Prostate gland (tissue), 2 donors: ENCODE measurements around the gene TMEM184C. TPM values are rescaled to one million over a fixed set of nuclear protein-coding genes. Genes with fewer than 3 reads are reported as not detected.

Source experiments
- DNase-seq: peaks from one replicate; pipeline ENCODE4 v3.0.0-alpha.2; 2019; ENCODE audit warnings: low spot score
- H3K27ac ChIP-seq, 2 donors: fragments of 200-600 bp; sonication (generic); 2 replicates each; pipeline ENCODE4 v1.5.1; 2017 to 2019
- H3K27me3 ChIP-seq: fragments of 200-600 bp; sonication (generic); replicated peaks from 2 replicates; pipeline ENCODE4 v1.5.1; 2019; ENCODE audit not compliant: insufficient read depth
- H3K36me3 ChIP-seq, 2 donors: fragments of 200-600 bp; sonication (generic); 1 replicate in 1 of 2; 2 replicates in 1 of 2; pipeline versions ENCODE4 v1.5.1 to v1.8.1; 2017 to 2019
- H3K4me1 ChIP-seq: fragments of 200-600 bp; sonication (generic); replicated peaks from 2 replicates; pipeline ENCODE4 v1.5.1; 2019
- H3K4me3 ChIP-seq, 2 donors: fragments of 200-600 bp; sonication (generic); 2 replicates each; pipeline ENCODE4 v1.5.1; 2017 to 2019
- H3K9me3 ChIP-seq: fragments of 200-600 bp; sonication (generic); 2 replicates; pipeline ENCODE4 v1.5.1; 2017
- POLR2A ChIP-seq: fragments of 450-650 bp; IDR thresholded peaks from one replicate; pipeline ENCODE4 v1.6.1; 2016; ENCODE audit warnings: antibody characterized with exemption, mild to moderate bottlenecking
- POLR2AphosphoS5 ChIP-seq: sonication (generic); formaldehyde crosslinking; IDR thresholded peaks from one replicate; pipeline ENCODE4 v1.6.1; 2017; ENCODE audit warnings: antibody characterized with exemption
- WGBS: methylation state at CpG from one replicate; pipeline ENCODE4 v1.1.5; 2018; 5-methylcytosine and 5-hydroxymethylcytosine counted together
- intact Hi-C: fragments of 100-400 bp; cut with DNase I; formaldehyde crosslinking; loops from one replicate; pipeline ENCODE4 v1.14.2; 2022
- total RNA-seq, 2 donors: library from RNA; depleted of rRNA; stranded (reverse); fragments of >200 nt; gene quantifications; one replicate each; pipeline ENCODE4 v1.1.0, GENCODE V29; 2016
- TF ChIP-seq, protein P1 (sequence below), 4 experiments: fragments of 200-600 bp in 2 of 4; fragments of 450-650 bp in 2 of 4; sonication (generic) in 2 of 4; IDR thresholded peaks; 1 replicate in 3 of 4; 2 replicates in 1 of 4; pipeline ENCODE4 v1.5.1; 2016 to 2019; ENCODE audit warnings: antibody characterized with exemption in 4 of 4, mild to moderate bottlenecking in 2 of 4, moderate library complexity in 2 of 4

The TMEM184C gene
- total RNA-seq, 2 donors from 2014 or later = 34.7 to 48.0 TPM

DNA sequence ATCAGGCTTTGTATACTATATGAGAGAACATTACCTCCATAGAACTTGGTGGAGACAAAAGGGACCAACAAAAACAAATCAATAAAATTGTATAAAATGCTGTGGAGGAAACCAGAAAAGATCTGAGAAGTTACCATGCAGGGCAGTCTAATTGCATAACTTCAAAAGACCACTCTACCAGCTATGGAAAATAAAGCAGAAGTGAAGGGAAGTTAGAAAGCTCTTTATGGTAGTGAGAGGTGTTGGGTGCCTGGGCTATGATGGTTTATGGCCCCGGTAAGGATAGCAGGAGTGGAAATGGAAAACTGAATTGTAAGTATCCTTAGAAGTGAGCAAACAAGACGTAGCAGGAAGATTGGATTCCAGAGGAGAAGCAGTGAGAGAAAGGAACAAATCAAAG lies 3.1 kb downstream of the TMEM184C start:
- no peaks in the 10 kb centered on the region for H3K36me3 ChIP-seq
- H3K4me1 ChIP-seq = no peaks in the 10 kb centered on the region
- H3K27ac ChIP-seq = no peak overlapping the region
- 50% methylated on average over 2 of the region's 2 CpGs for WGBS
- TF ChIP-seq, protein P1, sequence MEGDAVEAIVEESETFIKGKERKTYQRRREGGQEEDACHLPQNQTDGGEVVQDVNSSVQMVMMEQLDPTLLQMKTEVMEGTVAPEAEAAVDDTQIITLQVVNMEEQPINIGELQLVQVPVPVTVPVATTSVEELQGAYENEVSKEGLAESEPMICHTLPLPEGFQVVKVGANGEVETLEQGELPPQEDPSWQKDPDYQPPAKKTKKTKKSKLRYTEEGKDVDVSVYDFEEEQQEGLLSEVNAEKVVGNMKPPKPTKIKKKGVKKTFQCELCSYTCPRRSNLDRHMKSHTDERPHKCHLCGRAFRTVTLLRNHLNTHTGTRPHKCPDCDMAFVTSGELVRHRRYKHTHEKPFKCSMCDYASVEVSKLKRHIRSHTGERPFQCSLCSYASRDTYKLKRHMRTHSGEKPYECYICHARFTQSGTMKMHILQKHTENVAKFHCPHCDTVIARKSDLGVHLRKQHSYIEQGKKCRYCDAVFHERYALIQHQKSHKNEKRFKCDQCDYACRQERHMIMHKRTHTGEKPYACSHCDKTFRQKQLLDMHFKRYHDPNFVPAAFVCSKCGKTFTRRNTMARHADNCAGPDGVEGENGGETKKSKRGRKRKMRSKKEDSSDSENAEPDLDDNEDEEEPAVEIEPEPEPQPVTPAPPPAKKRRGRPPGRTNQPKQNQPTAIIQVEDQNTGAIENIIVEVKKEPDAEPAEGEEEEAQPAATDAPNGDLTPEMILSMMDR (IDR thresholded peaks at IDR 0.05) = no peak
- no peak for TF ChIP-seq POLR2AphosphoS5
- TF ChIP-seq POLR2A = no peak
- DNase-seq = no peak
- no peak overlapping the region for H3K4me3 ChIP-seq
- H3K9me3 ChIP-seq = no peaks in the 10 kb centered on the region
- no peaks in the 10 kb centered on the region for H3K27me3 ChIP-seq
- intact Hi-C loops = no loop called here

DNA sequence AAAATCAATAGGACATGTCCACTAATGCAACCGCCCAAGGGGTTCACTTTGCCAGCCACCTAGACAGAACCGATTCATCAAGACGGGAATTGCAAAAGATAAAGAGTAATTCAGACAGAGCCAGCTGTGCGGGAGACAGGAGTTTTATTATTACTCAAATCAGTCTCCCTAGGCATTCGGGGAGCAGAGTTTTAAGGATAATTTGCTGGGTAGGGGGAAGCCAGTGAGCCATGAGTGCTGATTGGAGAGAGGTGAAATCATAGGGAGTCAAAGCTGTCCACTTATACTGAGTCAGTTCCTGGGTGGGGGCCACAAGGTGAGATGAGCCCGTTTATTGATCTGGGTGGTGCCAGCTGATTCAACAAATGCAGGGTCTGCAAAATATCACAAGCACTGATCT lies 8.5 kb downstream of the TMEM184C start:
- peaks cover 0 to 6% of the 10 kb centered on the region in 2 donors for H3K36me3 ChIP-seq
- 83% methylated on average over 6 of the region's 6 CpGs for WGBS
- no peaks in the 10 kb centered on the region for H3K4me1 ChIP-seq
- intact Hi-C loops = no loop called here
- H3K4me3 ChIP-seq = no peak overlapping the region
- no peaks in the 10 kb centered on the region for H3K27me3 ChIP-seq
- no peak overlapping the region for H3K27ac ChIP-seq
- no peaks in the 10 kb centered on the region for H3K9me3 ChIP-seq
- TF ChIP-seq POLR2A (no peak), POLR2AphosphoS5 (no peak)
- TF ChIP-seq, protein P1 (IDR thresholded peaks at IDR 0.05) = no peak
- no peak for DNase-seq

DNA sequence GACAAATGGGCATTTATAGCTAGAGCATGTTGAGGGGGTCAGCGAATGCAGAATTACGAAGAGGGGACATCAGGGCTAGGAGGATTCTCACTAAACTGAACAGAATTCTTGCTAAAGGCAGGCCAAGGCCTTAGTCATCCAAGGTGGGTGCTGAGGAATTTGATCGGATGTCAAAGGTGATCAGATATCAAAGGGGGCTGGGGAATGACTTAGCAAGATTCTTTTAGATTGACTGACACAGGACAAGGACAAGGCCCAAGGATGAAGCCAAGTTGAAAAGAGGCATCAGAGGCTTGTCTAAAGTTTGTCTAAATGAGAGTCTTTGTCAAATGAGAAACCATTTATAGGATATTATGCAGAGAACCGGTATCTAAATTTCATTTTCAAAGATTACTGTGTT lies 9.7 kb downstream of the TMEM184C start:
- WGBS = 95% methylated on average over 4 of the region's 4 CpGs
- H3K36me3 ChIP-seq = peaks cover 0 to 6% of the 10 kb centered on the region in 2 donors

DNA sequence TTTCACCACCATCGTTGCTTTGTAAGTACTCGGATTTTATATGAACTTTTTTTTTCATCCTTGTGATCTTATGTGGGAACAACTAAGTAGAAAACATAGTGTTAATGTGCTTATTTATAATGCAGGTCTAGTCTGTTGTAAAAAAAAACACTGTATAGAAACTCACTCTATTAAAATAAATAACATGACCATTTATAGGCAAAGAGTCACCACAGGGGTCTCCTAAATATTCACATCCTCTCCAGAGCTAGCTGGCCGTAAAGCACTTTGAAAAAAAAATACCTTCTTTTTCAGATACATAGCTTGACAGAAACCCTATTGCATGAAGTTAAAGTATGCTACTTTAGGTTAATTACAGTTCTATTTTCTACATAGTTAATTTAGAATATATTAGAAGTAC lies 11.2 kb downstream of the TMEM184C start:
- intact Hi-C loops = no loop called here
- Histone ChIP-seq H3K4me3 (no peak overlapping the region), H3K27me3 (no peaks in the 10 kb centered on the region), H3K27ac (no peak overlapping the region), H3K4me1 (no peaks in the 10 kb centered on the region), H3K36me3 (peaks cover 0 to 6% of the 10 kb centered on the region in 2 donors), H3K9me3 (no peaks in the 10 kb centered on the region)
- 59% methylated on average over 3 of the region's 3 CpGs for WGBS
- TF ChIP-seq POLR2A (no peak), POLR2AphosphoS5 (no peak)
- TF ChIP-seq, protein P1 (IDR thresholded peaks at IDR 0.05) = no peak
- DNase-seq = no peak

More for the DNA sequence above, 9.7 kb downstream of the TMEM184C start:
- H3K4me1 ChIP-seq = no peaks in the 10 kb centered on the region
- H3K9me3 ChIP-seq = no peaks in the 10 kb centered on the region
- no peak overlapping the region for H3K27ac ChIP-seq
- DNase-seq = no peak
- TF ChIP-seq POLR2A (no peak), POLR2AphosphoS5 (no peak)
- TF ChIP-seq, protein P1 (IDR thresholded peaks at IDR 0.05) = no peak
- intact Hi-C loops = no loop called here
- H3K27me3 ChIP-seq = no peaks in the 10 kb centered on the region
- H3K4me3 ChIP-seq = no peak overlapping the region
